Endodermal cell (in vitro differentiated cells): ENCODE results near the gene RPS6KA2. TPM values are rescaled to one million over a fixed set of nuclear protein-coding genes. Genes with fewer than 3 reads are reported as not detected.

Source experiments
- DNase-seq: peaks from one replicate; pipeline ENCODE4 v3.0.0-alpha.2; 2017
- H3K27ac ChIP-seq: 2 replicates; pipeline ENCODE4 v1.5.1; 2013; ENCODE audit warnings: mild to moderate bottlenecking, low read depth, low read length, moderate library complexity
- H3K27me3 ChIP-seq: 2 replicates; pipeline ENCODE4 v1.6.1; 2013; ENCODE audit warnings: mild to moderate bottlenecking, low read length, moderate library complexity; ENCODE audit not compliant: insufficient read depth, control insufficient read depth, poor library complexity, severe bottlenecking
- H3K36me3 ChIP-seq: 2 replicates; pipeline ENCODE4 v1.7.0; 2013; ENCODE audit warnings: mild to moderate bottlenecking, low read length, moderate library complexity; ENCODE audit not compliant: control insufficient read depth, insufficient read depth
- H3K4me1 ChIP-seq: one replicate; pipeline ENCODE4 v1.7.0; 2013; ENCODE audit warnings: low read length; ENCODE audit not compliant: control insufficient read depth, insufficient read depth
- H3K4me3 ChIP-seq: 2 replicates; pipeline ENCODE4 v1.5.1; 2013; ENCODE audit warnings: mild to moderate bottlenecking, low read length, moderate library complexity
- H3K9ac ChIP-seq: 2 replicates; pipeline ENCODE4 v1.6.1; 2013; ENCODE audit warnings: mild to moderate bottlenecking, low read length, moderate library complexity; ENCODE audit not compliant: poor library complexity, severe bottlenecking; ENCODE audit errors: extremely low read depth
- H3K9me3 ChIP-seq: 2 replicates; pipeline ENCODE4 v1.6.1; 2013; ENCODE audit warnings: mild to moderate bottlenecking, low read length, moderate library complexity; ENCODE audit not compliant: control insufficient read depth
- H3K27ac Mint-ChIP-seq: 2 replicates; pipeline ENCODE4 v1.8.0; 2020; ENCODE audit warnings: mixed read lengths
- H3K27me3 Mint-ChIP-seq: 2 replicates; pipeline ENCODE4 v1.8.0; 2021; ENCODE audit warnings: mild to moderate bottlenecking, mixed read lengths; ENCODE audit not compliant: insufficient read depth
- H3K36me3 Mint-ChIP-seq: 2 replicates; pipeline ENCODE4 v1.8.0; 2020; ENCODE audit warnings: low read depth, mixed read lengths
- H3K4me1 Mint-ChIP-seq: 2 replicates; pipeline ENCODE4 v1.8.0; 2020; ENCODE audit warnings: mixed read lengths
- H3K4me3 Mint-ChIP-seq: 2 replicates; pipeline ENCODE4 v1.8.0; 2020; ENCODE audit warnings: mild to moderate bottlenecking, moderate library complexity, mixed read lengths
- H3K9me3 Mint-ChIP-seq: 2 replicates; pipeline ENCODE4 v1.8.0; 2020; ENCODE audit warnings: mild to moderate bottlenecking, mixed read lengths
- CTCF ChIP-seq: fragments of 200-600 bp; sonication (generic); conservative IDR thresholded peaks from 2 replicates; pipeline ENCODE4 v1.5.0; 2021; ENCODE audit warnings: antibody characterized with exemption, mild to moderate bottlenecking
- WGBS, 2 experiments: methylation state at CpG; one replicate each; pipeline versions ENCODE4 v1.1.5 to v1.1.7; 2013; ENCODE audit warnings: missing lambda C conversion rate in 2 of 2, mixed read lengths in 1 of 2; ENCODE audit not compliant: insufficient coverage in 1 of 2, insufficient read length in 1 of 2; 5-methylcytosine and 5-hydroxymethylcytosine counted together
- total RNA-seq, 2 donors: library from RNA; stranded (reverse); fragmentation: NEBNext Ultra II Directional in 1 of 2; extraction: Animal tissue kit (Norgen Biotek cat#: 25700) in 1 of 2; gene quantifications; 2 replicates in 1 of 2; 3 replicates in 1 of 2; pipeline ENCODE4 v1.2.1, GENCODE V29; 2021

Gene RPS6KA2
- total RNA-seq, 2 donors from 2014 or later = 17.9 to 23.9 TPM

- no peak for DNase-seq
- no peak for TF ChIP-seq CTCF
- Histone ChIP-seq H3K27ac (no peak overlapping the region), H3K9me3 (peaks cover 9% of the 10 kb centered on the region), H3K4me3 (no peak overlapping the region), H3K9ac (no peak overlapping the region), H3K36me3 (peaks cover 21% of the 10 kb centered on the region), H3K4me1 (no peaks in the 10 kb centered on the region), H3K27me3 (no peaks in the 10 kb centered on the region)
- H3K9me3 Mint-ChIP-seq = no peaks in the 10 kb centered on the region
- H3K4me1 Mint-ChIP-seq = no peaks in the 10 kb centered on the region
- no peak overlapping the region for H3K27ac Mint-ChIP-seq
- WGBS, 2 experiments = 92 to 96% methylated on average over 10 to 15 of the region's 15 CpGs
- H3K36me3 Mint-ChIP-seq = peaks cover 34% of the 10 kb centered on the region
- no peak overlapping the region for H3K4me3 Mint-ChIP-seq
- no peaks in the 10 kb centered on the region for H3K27me3 Mint-ChIP-seq
Observed at GRCh38 chr6:166483573-166484250, 143.3 kb downstream of the RPS6KA2 start.

GRCh38 chr6:166483026-166483425 lies 144.0 kb downstream of the RPS6KA2 start:
- Histone ChIP-seq H3K27me3 (no peaks in the 10 kb centered on the region), H3K9ac (no peak overlapping the region), H3K4me1 (no peaks in the 10 kb centered on the region), H3K27ac (no peak overlapping the region), H3K36me3 (peaks cover 21% of the 10 kb centered on the region), H3K4me3 (no peak overlapping the region), H3K9me3 (peaks cover 9% of the 10 kb centered on the region)
- Mint-ChIP-seq H3K9me3 (no peaks in the 10 kb centered on the region), H3K27me3 (no peaks in the 10 kb centered on the region), H3K36me3 (peaks cover 36% of the 10 kb centered on the region), H3K4me3 (no peak overlapping the region), H3K27ac (no peak overlapping the region), H3K4me1 (no peaks in the 10 kb centered on the region)
- DNase-seq = no peak
- 93 to 96% methylated on average over 3 to 10 of the region's 10 CpGs for WGBS, 2 experiments
- TF ChIP-seq CTCF = no peak

GRCh38 chr6:166478782-166479592 lies 148.1 kb downstream of the RPS6KA2 start:
- Histone ChIP-seq H3K27me3 (no peaks in the 10 kb centered on the region), H3K9me3 (no peaks in the 10 kb centered on the region), H3K4me1 (no peaks in the 10 kb centered on the region), H3K9ac (no peak overlapping the region), H3K36me3 (peaks cover 6% of the 10 kb centered on the region), H3K4me3 (no peak overlapping the region), H3K27ac (no peak overlapping the region)
- DNase-seq = no peak
- Mint-ChIP-seq H3K9me3 (no peaks in the 10 kb centered on the region), H3K4me3 (no peak overlapping the region), H3K4me1 (peaks cover 12% of the 10 kb centered on the region), H3K27ac (no peak overlapping the region), H3K27me3 (no peaks in the 10 kb centered on the region), H3K36me3 (peaks cover 21% of the 10 kb centered on the region)
- TF ChIP-seq CTCF = no peak
- WGBS, 2 experiments = 94% methylated on average over 18 to 28 of the region's 28 CpGs
